Measurements from ENCODE around the gene PRKCE.

PRKCE gene

DNA sequence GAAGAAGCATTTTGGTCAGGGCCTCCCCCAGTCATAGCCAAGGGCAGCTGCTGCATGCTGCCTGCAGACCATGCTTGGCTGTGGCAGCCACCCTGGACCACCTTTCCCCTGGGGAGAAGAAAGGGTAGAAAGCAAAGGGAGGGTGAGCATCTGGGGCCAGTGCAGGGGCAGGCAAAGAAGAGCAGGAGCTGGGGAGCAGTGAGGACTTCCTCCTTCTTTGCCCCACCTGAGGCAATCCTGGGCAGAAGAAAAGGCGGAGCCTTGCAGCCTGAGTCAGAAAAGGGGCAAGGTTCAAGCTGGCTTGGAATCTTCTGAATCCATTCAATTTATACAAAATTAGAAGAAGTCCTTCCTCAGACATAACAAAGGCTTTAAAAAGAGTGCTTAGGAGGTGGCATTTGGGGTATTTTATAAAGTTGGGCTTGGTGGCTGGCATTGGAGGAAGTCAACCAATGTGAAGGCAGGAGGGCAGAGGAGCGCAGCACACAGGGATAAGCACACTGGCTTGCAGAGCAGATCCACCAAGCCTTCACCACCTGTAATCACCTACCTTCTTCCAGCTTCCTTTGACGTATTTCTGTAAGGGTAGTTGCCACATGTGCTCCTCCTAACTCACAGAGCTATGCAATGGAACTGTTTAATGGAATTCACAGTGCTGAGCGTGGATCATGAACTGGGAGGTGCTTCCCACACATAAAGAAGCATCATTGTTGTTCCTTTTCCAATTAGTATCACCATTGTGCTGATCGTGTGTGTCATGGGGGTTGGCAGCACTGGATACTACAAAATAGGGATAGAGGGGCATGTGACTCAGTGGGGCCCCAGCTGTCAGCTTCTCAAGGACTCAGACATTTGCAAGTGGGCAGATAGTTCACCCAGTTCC, 491.3 kb downstream of the PRKCE start:
- Mint-ChIP-seq H3K27ac (peak overlapping the region; percentile 2), H3K9me3 (ENCODE audit: low read depth) (no peaks in the 10 kb centered on the region), H3K4me3 (no peak overlapping the region), H3K27me3 (no peaks in the 10 kb centered on the region), H3K4me1 (ENCODE audit: low read depth) (peaks cover 15% of the 10 kb centered on the region), H3K36me3 (peaks cover 16% of the 10 kb centered on the region)

- H3K9me3 Mint-ChIP-seq (ENCODE audit: low read depth) = no peaks in the 10 kb centered on the region
- H3K36me3 Mint-ChIP-seq = peaks cover 16% of the 10 kb centered on the region
- H3K4me1 Mint-ChIP-seq (ENCODE audit: low read depth) = peaks cover 15% of the 10 kb centered on the region
- H3K27ac Mint-ChIP-seq = no peak overlapping the region
- no peak overlapping the region for H3K4me3 Mint-ChIP-seq
- H3K27me3 Mint-ChIP-seq = no peaks in the 10 kb centered on the region
Observed at GRCh38 chr2:46143429-46144132, 492.1 kb downstream of the PRKCE start.

- Mint-ChIP-seq H3K36me3 (peaks cover 16% of the 10 kb centered on the region), H3K9me3 (ENCODE audit: low read depth) (no peaks in the 10 kb centered on the region), H3K4me3 (no peak overlapping the region), H3K27me3 (no peaks in the 10 kb centered on the region), H3K27ac (peak overlapping the region; percentile 30), H3K4me1 (ENCODE audit: low read depth) (peaks cover 15% of the 10 kb centered on the region)
Observed at GRCh38 chr2:46144133-46144800, 492.8 kb downstream of the PRKCE start.

DNA sequence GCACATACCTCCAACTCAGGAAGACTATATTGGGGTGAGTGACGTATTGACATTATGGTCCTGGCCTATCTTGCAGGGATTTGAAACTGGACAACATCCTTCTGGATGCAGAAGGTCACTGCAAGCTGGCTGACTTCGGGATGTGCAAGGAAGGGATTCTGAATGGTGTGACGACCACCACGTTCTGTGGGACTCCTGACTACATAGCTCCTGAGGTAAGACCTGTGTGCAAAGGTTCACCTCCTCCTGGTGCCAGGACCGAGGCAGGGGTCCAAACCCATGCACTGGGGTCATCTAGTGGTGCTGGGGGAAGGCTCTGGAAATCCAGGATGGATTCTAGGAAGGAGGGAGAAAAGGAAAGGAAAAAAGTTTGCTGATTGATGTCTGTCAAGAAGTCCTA, 493.5 kb downstream of the PRKCE start:
- no peaks in the 10 kb centered on the region for H3K9me3 Mint-ChIP-seq (ENCODE audit: low read depth)
- no peak overlapping the region for H3K27ac Mint-ChIP-seq
- H3K4me3 Mint-ChIP-seq = no peak overlapping the region
- peaks cover 15% of the 10 kb centered on the region for H3K4me1 Mint-ChIP-seq (ENCODE audit: low read depth)
- no peaks in the 10 kb centered on the region for H3K27me3 Mint-ChIP-seq
- peaks cover 16% of the 10 kb centered on the region for H3K36me3 Mint-ChIP-seq

GRCh38 chr2:46145840-46146239, 494.4 kb downstream of the PRKCE start:
- peaks cover 20% of the 10 kb centered on the region for H3K36me3 Mint-ChIP-seq
- no peak overlapping the region for H3K27ac Mint-ChIP-seq
- no peaks in the 10 kb centered on the region for H3K27me3 Mint-ChIP-seq
- H3K4me1 Mint-ChIP-seq (ENCODE audit: low read depth) = peaks cover 15% of the 10 kb centered on the region
- H3K4me3 Mint-ChIP-seq = no peak overlapping the region
- H3K9me3 Mint-ChIP-seq (ENCODE audit: low read depth) = no peaks in the 10 kb centered on the region

DNA sequence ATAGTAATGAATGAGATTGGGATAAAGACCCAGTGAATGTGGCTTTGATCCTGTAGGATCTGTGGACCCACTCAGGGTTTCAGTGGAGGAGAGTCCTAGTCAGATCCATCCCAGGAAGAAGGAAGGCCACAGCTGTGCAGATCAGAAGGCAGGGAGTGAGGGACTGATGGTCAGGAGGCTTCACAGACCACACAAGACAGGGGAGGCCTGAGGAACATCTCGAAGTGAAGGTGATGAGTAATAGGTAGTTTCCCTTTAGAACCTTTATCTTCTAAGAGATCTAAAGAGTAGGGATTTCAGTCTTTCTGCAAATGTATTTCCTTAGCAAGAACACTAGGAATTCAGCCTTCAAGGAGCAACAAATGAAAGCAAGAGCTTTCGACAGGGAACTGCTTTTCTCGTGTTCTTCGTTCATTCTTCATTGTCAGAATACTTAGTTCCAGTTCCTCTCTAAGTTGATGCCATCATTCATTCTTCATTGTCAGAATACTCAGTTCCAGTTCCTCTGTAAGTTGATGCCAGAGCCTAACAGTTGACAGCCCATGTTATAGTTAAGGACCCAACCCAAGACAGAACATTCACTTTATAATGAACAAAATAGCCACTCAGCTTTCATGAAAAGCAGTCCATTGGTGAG, 495.5 kb downstream of the PRKCE start:
- H3K27me3 Mint-ChIP-seq = no peaks in the 10 kb centered on the region
- no peak overlapping the region for H3K4me3 Mint-ChIP-seq
- peaks cover 15% of the 10 kb centered on the region for H3K4me1 Mint-ChIP-seq (ENCODE audit: low read depth)
- no peak overlapping the region for H3K27ac Mint-ChIP-seq
- no peaks in the 10 kb centered on the region for H3K9me3 Mint-ChIP-seq (ENCODE audit: low read depth)
- peaks cover 21% of the 10 kb centered on the region for H3K36me3 Mint-ChIP-seq

GRCh38 chr2:46147626-46148368, 496.3 kb downstream of the PRKCE start:
- Mint-ChIP-seq H3K9me3 (ENCODE audit: low read depth) (no peaks in the 10 kb centered on the region), H3K4me3 (no peak overlapping the region), H3K36me3 (peaks cover 21% of the 10 kb centered on the region), H3K27me3 (no peaks in the 10 kb centered on the region), H3K27ac (no peak overlapping the region), H3K4me1 (ENCODE audit: low read depth) (peaks cover 15% of the 10 kb centered on the region)

DNA sequence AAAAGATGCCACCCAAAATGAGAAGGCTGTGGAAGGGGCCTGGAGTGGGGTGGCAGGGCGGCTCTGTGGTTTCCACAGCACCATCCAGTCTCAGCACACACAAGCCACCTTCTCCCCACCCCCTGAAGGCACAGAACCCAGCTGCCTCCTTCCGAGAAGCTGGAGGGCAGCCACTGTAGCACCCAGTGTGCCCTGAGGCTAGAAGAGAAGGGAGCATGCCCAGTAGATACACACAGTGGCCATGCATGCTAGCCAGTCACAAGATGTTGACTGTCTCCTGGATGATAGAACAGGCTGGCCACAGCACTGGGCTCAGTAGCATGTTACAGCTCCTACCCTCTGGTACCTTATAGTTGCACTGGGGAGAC, 496.9 kb downstream of the PRKCE start:
- Mint-ChIP-seq H3K4me3 (no peak overlapping the region), H3K36me3 (peaks cover 23% of the 10 kb centered on the region), H3K4me1 (ENCODE audit: low read depth) (peaks cover 15% of the 10 kb centered on the region), H3K27ac (no peak overlapping the region), H3K9me3 (ENCODE audit: low read depth) (no peaks in the 10 kb centered on the region), H3K27me3 (no peaks in the 10 kb centered on the region)

DNA sequence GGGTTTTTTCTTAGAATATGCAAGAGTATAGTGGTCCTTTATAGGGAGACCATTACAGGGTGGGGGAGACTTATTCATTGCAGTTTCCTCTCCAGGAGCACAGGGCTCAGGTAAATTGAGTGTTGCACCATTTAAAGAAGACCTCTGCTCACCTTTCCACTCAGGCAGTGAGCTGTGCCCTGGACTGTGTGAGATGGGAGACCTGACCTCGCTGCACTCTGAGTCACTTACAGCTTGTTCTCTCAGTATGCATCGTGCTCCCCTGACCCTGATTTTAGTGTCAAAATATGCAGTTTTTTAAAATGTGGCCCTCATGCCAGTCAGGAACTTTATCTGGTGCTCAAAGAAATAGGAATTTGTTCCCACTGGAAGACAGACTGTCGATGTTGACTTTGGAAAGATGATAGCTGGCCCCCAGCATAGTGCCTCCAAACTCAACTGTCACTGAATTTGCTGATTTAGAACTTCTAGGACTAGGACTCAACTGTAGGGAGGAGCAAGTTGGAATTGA, 499.0 kb downstream of the PRKCE start:
- Mint-ChIP-seq H3K9me3 (ENCODE audit: low read depth) (no peaks in the 10 kb centered on the region), H3K36me3 (peaks cover 19% of the 10 kb centered on the region), H3K4me1 (ENCODE audit: low read depth) (peaks cover 5% of the 10 kb centered on the region), H3K27me3 (no peaks in the 10 kb centered on the region), H3K4me3 (no peak overlapping the region), H3K27ac (no peak overlapping the region)

DNA sequence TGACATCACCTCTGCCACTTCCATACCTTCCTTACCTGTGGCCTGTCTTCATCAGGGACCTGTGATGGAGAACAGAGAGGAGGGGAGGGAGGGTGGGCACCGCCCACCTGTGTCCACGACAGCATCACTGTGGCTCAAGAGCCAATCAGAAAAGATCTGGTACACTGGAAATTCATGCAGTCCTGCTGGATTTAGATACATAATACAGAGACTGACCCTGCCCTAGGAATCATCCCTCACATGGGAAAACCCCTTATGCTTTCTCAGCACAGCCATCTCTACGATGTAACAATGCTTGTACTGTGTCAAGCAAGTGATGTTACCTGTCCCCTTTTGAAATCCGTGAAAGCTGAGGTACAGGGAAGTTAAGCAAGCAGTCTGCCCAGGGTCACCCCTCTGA, 500.1 kb downstream of the PRKCE start:
- H3K9me3 Mint-ChIP-seq (ENCODE audit: low read depth) = no peaks in the 10 kb centered on the region
- H3K4me3 Mint-ChIP-seq = no peak overlapping the region
- H3K27me3 Mint-ChIP-seq = no peaks in the 10 kb centered on the region
- no peak overlapping the region for H3K27ac Mint-ChIP-seq
- peaks cover 17% of the 10 kb centered on the region for H3K36me3 Mint-ChIP-seq
- peaks cover 5% of the 10 kb centered on the region for H3K4me1 Mint-ChIP-seq (ENCODE audit: low read depth)

DNA sequence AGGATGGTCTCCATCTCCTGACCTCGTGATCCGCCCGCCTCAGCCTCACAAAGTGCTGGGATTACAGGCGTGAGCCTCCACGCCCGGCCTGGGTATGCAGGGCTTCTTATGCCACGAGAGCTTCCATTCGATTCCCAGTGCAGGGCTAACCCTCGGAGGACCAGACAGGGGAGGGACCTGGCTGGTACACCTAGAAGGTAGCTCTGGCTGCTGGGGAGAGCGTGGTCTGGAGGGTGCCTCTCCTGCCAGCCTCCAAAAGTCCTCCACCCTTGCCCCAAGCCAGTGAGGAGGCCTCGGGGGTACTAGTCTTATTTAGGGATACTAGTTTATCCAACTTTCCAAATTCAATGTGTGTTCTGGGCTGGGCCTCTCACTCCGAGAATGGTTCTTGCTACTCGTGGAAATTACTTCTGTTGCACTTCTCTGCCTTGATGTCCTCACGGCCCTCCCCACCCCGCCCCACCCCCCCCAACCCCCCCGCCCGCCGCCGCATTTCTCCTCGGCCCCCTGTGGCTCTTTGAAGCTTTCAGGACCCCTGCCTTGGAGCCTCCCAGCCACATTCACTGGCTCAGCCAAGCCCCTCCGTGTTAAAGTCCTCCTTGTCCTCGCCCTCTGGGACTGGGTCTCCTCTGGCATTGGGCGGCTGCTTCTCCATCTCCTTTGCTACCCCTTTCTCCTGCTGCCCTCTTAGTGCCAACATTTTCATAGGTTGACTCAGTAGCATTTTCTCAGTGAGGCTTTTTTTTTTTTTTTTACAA, 502.7 kb downstream of the PRKCE start:
- H3K27ac Mint-ChIP-seq = no peak overlapping the region
- no peaks in the 10 kb centered on the region for H3K27me3 Mint-ChIP-seq
- H3K36me3 Mint-ChIP-seq = peaks cover 16% of the 10 kb centered on the region
- no peaks in the 10 kb centered on the region for H3K9me3 Mint-ChIP-seq (ENCODE audit: low read depth)
- H3K4me1 Mint-ChIP-seq (ENCODE audit: low read depth) = no peaks in the 10 kb centered on the region
- H3K4me3 Mint-ChIP-seq = no peak overlapping the region

- H3K4me1 Mint-ChIP-seq (ENCODE audit: low read depth) = no peaks in the 10 kb centered on the region
- no peaks in the 10 kb centered on the region for H3K27me3 Mint-ChIP-seq
- H3K27ac Mint-ChIP-seq = no peak overlapping the region
- peaks cover 25% of the 10 kb centered on the region for H3K36me3 Mint-ChIP-seq
- H3K9me3 Mint-ChIP-seq (ENCODE audit: low read depth) = no peaks in the 10 kb centered on the region
- H3K4me3 Mint-ChIP-seq = no peak overlapping the region
Observed at GRCh38 chr2:46157072-46157965, 505.8 kb downstream of the PRKCE start.

- H3K9me3 Mint-ChIP-seq (ENCODE audit: low read depth) = no peaks in the 10 kb centered on the region
- no peak overlapping the region for H3K4me3 Mint-ChIP-seq
- H3K27me3 Mint-ChIP-seq = no peaks in the 10 kb centered on the region
- no peak overlapping the region for H3K27ac Mint-ChIP-seq
- no peaks in the 10 kb centered on the region for H3K4me1 Mint-ChIP-seq (ENCODE audit: low read depth)
- peaks cover 30% of the 10 kb centered on the region for H3K36me3 Mint-ChIP-seq
Observed at GRCh38 chr2:46157966-46158310, 506.5 kb downstream of the PRKCE start.

Measured in activated naive CD8-positive, alpha-beta T cell (primary cell).